ENCODE measurements around the gene HSF5.

DNA sequence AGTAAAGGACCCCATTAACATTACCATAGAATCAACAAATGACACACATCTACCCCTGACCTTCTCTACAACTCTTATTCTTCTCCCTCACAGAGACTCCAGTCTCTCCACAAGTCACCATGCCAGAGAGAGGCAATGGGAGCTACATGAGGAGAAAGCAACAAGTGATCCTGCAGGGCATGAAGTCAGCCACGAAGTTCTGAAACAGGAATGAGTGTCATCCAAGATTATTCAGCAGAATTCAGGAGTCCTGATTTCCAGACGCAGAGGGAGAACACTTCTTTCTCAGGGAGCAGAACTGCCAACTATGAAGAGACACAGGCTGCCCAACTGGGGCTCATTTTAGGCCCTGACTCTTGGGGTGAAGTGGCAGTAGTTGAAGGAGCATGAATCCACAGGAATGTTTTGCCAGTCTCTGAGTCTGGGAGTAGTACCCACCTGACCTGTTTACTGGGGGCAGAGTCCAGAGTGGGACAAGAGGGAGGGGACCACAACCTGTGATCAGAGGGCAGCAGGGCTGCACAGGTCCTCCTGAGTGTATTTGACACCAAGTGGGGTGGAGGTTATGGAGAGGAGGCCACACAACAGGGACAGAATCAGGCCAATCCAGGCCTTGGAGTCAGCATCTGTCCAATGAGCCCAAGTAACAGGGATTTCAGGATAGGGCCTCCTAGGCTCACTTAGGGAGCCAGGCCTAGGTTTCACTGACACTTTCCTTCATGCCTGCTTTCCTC lies 28.6 kb upstream of the HSF5 start:
- TF ChIP-seq CTCF (IDR thresholded peaks at IDR 0.05): no peak
- no peak for TF ChIP-seq POLR2A (IDR thresholded peaks at IDR 0.05)
